ENCODE measurements around the gene PTCD2. TPM values are rescaled to one million over a fixed set of nuclear protein-coding genes. Genes with fewer than 3 reads are reported as not detected.

The PTCD2 gene
- total RNA-seq, 1 experiment from 2014 or later, result 19.3 TPM

DNA sequence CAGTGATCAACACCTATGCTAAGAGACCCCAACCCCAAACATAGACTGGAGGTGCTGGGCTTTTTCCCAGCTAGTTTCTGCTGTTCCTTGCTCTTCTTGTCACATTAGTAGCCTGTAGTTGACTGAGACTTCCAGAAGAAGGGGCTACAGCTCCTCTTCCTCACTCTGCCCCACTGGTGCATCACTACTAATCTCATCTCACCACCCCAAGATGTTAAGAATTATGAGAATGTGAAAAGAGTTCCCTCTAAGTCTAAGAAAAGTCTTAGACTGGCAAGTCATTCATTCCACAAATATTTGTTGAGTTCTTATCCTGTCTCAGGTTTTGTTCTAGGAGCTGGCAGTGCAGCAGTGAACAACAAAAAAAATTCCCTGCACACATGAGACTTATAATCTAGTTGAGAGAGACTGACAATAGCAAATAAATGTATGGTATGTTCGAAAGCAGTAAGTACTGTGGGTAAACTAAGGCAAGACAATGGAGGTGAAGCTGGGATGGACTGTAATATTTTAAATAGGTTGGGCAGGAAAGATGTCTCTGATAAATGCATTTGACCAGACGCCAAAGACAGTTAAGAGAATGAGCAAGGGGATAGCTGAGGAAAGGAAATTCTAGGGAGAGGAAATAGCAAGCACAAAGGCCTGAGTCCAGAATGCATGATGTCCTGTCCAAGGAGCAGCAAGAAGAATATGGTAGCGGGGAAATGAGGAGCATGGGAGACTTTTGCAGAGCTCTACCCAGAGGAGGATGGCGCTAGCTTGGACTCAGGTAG, 92.3 kb downstream of the PTCD2 start:
- intact Hi-C loops (cut with micrococcal nuclease), result no loop called here
- H4K20me1 ChIP-seq (ENCODE audit: insufficient read depth), result no peaks in the 10 kb centered on the region
- no peaks in the 10 kb centered on the region for H3K36me3 ChIP-seq (ENCODE audit: control insufficient read depth in 1 of 2, insufficient read depth in 2 of 2, low read length in 2 of 2)
- H3K27ac ChIP-seq (ENCODE audit: low read depth, low read length), result no peak overlapping the region
- H3K9me3 ChIP-seq (ENCODE audit: control insufficient read depth in 1 of 2, insufficient read depth in 1 of 2, low read depth in 1 of 2, low read length in 2 of 2), result no peaks in the 10 kb centered on the region
- no peak overlapping the region for H2AFZ ChIP-seq (ENCODE audit: low read depth, low read length, poor library complexity, severe bottlenecking)
- no peak overlapping the region for H3K9ac ChIP-seq (ENCODE audit: low read length)
- H3K4me1 ChIP-seq (ENCODE audit: control insufficient read depth in 1 of 2, insufficient read depth in 2 of 2, low read length in 2 of 2), result no peaks in the 10 kb centered on the region
- H3K9me2 ChIP-seq (ENCODE audit: insufficient read depth), result no peaks in the 10 kb centered on the region
- CTCF ChIA-PET, result no interaction called here
- H3K4me2 ChIP-seq (ENCODE audit: low read length), result no peak overlapping the region
- H3K79me2 ChIP-seq (ENCODE audit: insufficient read depth, low read length), result no peaks in the 10 kb centered on the region
- POLR2A ChIA-PET, result no interaction called here
- DNase-seq (ENCODE audit: low read depth, low spot score) (no peak), ATAC-seq (no peak)
- H3K27me3 ChIP-seq (ENCODE audit: insufficient read depth, low read length), result 0 out of 2 replicates have a peak, but pooled peaks cover 6% of the 10 kb centered on the region
- TF ChIP-seq ZFX (IDR thresholded peaks at IDR 0.05) (no peak), YY1 (IDR thresholded peaks at IDR 0.05; ENCODE audit: extremely low read depth, insufficient replicate concordance, low read depth, low read length) (no peak), RAD21 (IDR thresholded peaks at IDR 0.05; ENCODE audit: low read depth) (no peak), EZH2 (IDR thresholded peaks at IDR 0.05) (no peak), TCF7L2 (IDR thresholded peaks at IDR 0.05; ENCODE audit: borderline replicate concordance, extremely low read depth, insufficient read depth, insufficient read length) (no peak), JUND (IDR thresholded peaks at IDR 0.05) (no peak), SP1 (IDR thresholded peaks at IDR 0.05; ENCODE audit: low read depth) (no peak), SRF (IDR thresholded peaks at IDR 0.05; ENCODE audit: low read depth) (no peak), ELF1 (IDR thresholded peaks at IDR 0.05; ENCODE audit: borderline replicate concordance, low read depth) (no peak), ZNF274 (IDR thresholded peaks at IDR 0.05; ENCODE audit: low read depth, low read length) (no peak), EGR1 (IDR thresholded peaks at IDR 0.05; ENCODE audit: low read depth) (no peak), CEBPB (IDR thresholded peaks at IDR 0.05; ENCODE audit: low read depth) (no peak), EZH2phosphoT487 (IDR thresholded peaks at IDR 0.05; ENCODE audit: borderline replicate concordance) (no peak), SIN3A (IDR thresholded peaks at IDR 0.05; ENCODE audit: low read depth) (no peak)
- TF ChIP-seq, protein P1, sequence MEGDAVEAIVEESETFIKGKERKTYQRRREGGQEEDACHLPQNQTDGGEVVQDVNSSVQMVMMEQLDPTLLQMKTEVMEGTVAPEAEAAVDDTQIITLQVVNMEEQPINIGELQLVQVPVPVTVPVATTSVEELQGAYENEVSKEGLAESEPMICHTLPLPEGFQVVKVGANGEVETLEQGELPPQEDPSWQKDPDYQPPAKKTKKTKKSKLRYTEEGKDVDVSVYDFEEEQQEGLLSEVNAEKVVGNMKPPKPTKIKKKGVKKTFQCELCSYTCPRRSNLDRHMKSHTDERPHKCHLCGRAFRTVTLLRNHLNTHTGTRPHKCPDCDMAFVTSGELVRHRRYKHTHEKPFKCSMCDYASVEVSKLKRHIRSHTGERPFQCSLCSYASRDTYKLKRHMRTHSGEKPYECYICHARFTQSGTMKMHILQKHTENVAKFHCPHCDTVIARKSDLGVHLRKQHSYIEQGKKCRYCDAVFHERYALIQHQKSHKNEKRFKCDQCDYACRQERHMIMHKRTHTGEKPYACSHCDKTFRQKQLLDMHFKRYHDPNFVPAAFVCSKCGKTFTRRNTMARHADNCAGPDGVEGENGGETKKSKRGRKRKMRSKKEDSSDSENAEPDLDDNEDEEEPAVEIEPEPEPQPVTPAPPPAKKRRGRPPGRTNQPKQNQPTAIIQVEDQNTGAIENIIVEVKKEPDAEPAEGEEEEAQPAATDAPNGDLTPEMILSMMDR (IDR thresholded peaks at IDR 0.05 in 2 of 3, conservative IDR thresholded peaks at IDR 0.05 in 1 of 3; ENCODE audit: borderline replicate concordance in 1 of 3, insufficient read depth in 1 of 3, low read depth in 2 of 3, low read length in 2 of 3), result no peak
- TF ChIP-seq, protein P2, sequence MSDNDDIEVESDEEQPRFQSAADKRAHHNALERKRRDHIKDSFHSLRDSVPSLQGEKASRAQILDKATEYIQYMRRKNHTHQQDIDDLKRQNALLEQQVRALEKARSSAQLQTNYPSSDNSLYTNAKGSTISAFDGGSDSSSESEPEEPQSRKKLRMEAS (IDR thresholded peaks at IDR 0.05), result no peak
- TF ChIP-seq, protein P3, sequence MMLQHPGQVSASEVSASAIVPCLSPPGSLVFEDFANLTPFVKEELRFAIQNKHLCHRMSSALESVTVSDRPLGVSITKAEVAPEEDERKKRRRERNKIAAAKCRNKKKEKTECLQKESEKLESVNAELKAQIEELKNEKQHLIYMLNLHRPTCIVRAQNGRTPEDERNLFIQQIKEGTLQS (IDR thresholded peaks at IDR 0.05), result no peak
- no peak overlapping the region for H3K4me3 ChIP-seq (replicated peaks in 1 of 2; ENCODE audit: low read depth in 1 of 2, low read length in 2 of 2)
- BruUV-seq (replicated peaks), result no TSS peak
- RAD21 ChIA-PET (ENCODE audit: low non-redundant PET in 1 of 2, low total read pairs in 2 of 2, uncharacterized antibody in 2 of 2, unreplicated experiment in 2 of 2), result no interaction called here

Measured in HCT116 (cell line).